Lower lobe of right lung (tissue), 2 donors: ENCODE results near the gene ECT2L. TPM values are rescaled to one million over a fixed set of nuclear protein-coding genes. Genes with fewer than 3 reads are reported as not detected.

Source experiments
- ATAC-seq, 2 donors: fragments of 200-7000 bp; cut with Tn5 transposase; one replicate each; pipeline ENCODE4 v1.9.1; 2020 to 2022; ENCODE audit warnings: mild to moderate bottlenecking in 2 of 2, moderate library complexity in 2 of 2
- DNase-seq: peaks from one replicate; pipeline ENCODE4 v3.0.0-alpha.2; 2020
- H3K27ac ChIP-seq: fragments of 200-600 bp; one replicate; pipeline ENCODE4 v1.8.0; 2022
- H3K27me3 ChIP-seq: fragments of 200-600 bp; one replicate; pipeline ENCODE4 v1.8.0; 2022; ENCODE audit warnings: low read depth
- H3K36me3 ChIP-seq: fragments of 200-600 bp; one replicate; pipeline ENCODE4 v1.8.0; 2022; ENCODE audit warnings: mild to moderate bottlenecking
- H3K4me1 ChIP-seq: fragments of 200-600 bp; one replicate; pipeline ENCODE4 v1.8.0; 2022
- H3K4me3 ChIP-seq: fragments of 200-600 bp; one replicate; pipeline ENCODE4 v1.8.0; 2022; ENCODE audit warnings: mild to moderate bottlenecking
- H3K9me3 ChIP-seq: fragments of 200-600 bp; one replicate; pipeline ENCODE4 v1.8.0; 2022
- intact Hi-C: fragments of 100-400 bp; cut with DNase I; formaldehyde crosslinking; loops from one replicate; pipeline ENCODE4 v1.11.0; 2022
- total RNA-seq: library from RNA; stranded (reverse); fragmentation: NEBNext Ultra II Directional; extraction: Animal tissue kit (Norgen Biotek cat#: 25700); gene quantifications from one replicate; pipeline ENCODE4 v1.2.1, GENCODE V29; 2021
- TF ChIP-seq, protein P1 (sequence below): fragments of 200-600 bp; IDR thresholded peaks from one replicate; pipeline ENCODE4 v1.8.0; 2022; ENCODE audit warnings: antibody characterized with exemption, mild to moderate bottlenecking
- donor health status: DM: no; HTN: yes; CAD: no; lungs with severe emphysema.

The ECT2L gene
- total RNA-seq, 1 donor from 2014 or later = 3.9 TPM

DNA sequence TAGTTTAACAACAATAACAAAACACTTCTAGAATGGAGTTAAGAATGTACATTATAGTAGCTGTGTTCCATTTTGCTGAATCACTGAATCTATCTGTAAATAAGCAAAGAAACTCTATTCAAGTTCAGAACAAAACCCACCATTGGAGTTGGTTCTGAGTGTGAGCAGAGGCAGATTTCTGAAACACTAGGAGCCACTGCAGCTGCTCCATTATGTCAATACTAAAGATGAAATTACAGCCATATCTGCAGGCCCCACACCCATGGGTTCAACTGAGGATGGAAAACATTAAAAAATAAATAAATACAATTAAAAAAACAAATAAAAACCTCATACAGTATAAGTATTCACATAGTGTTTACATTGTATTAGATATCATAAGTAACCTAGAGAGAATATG lies 101.1 kb downstream of the ECT2L start:
- DNase-seq (no peak), ATAC-seq (no peak)
- Histone ChIP-seq H3K27me3 (no peaks in the 10 kb centered on the region), H3K4me3 (no peak overlapping the region), H3K9me3 (no peaks in the 10 kb centered on the region), H3K4me1 (no peaks in the 10 kb centered on the region), H3K36me3 (peaks cover 22% of the 10 kb centered on the region), H3K27ac (no peak overlapping the region)
- intact Hi-C loops = no loop called here
- TF ChIP-seq, protein P1, sequence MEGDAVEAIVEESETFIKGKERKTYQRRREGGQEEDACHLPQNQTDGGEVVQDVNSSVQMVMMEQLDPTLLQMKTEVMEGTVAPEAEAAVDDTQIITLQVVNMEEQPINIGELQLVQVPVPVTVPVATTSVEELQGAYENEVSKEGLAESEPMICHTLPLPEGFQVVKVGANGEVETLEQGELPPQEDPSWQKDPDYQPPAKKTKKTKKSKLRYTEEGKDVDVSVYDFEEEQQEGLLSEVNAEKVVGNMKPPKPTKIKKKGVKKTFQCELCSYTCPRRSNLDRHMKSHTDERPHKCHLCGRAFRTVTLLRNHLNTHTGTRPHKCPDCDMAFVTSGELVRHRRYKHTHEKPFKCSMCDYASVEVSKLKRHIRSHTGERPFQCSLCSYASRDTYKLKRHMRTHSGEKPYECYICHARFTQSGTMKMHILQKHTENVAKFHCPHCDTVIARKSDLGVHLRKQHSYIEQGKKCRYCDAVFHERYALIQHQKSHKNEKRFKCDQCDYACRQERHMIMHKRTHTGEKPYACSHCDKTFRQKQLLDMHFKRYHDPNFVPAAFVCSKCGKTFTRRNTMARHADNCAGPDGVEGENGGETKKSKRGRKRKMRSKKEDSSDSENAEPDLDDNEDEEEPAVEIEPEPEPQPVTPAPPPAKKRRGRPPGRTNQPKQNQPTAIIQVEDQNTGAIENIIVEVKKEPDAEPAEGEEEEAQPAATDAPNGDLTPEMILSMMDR = no peak

DNA sequence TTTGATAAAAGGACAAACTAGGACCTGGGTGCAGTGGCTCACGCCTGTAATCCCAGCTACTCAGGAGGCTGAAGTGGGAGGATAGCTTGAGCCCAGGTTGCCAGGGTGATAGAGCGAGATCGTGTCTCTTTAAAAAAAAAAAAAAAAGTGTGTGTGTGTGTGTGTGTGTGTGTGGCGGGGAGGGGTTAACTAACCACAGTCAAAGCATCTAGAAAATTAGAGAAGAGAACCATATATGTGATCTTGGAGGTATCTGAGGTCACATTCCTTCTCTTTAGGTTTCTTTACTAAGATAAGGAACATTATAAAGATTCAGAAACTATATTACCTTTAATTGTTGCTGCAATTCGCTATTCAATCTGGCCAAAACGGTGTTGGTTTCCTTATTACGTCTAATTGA lies 111.3 kb downstream of the ECT2L start:
- TF ChIP-seq, protein P1 = no peak
- Histone ChIP-seq H3K36me3 (peaks cover 75% of the 10 kb centered on the region), H3K4me1 (no peaks in the 10 kb centered on the region), H3K27me3 (no peaks in the 10 kb centered on the region), H3K27ac (no peak overlapping the region), H3K9me3 (no peaks in the 10 kb centered on the region), H3K4me3 (no peak overlapping the region)
- ATAC-seq (no peak), DNase-seq (no peak)
- intact Hi-C loops = no loop called here

DNA sequence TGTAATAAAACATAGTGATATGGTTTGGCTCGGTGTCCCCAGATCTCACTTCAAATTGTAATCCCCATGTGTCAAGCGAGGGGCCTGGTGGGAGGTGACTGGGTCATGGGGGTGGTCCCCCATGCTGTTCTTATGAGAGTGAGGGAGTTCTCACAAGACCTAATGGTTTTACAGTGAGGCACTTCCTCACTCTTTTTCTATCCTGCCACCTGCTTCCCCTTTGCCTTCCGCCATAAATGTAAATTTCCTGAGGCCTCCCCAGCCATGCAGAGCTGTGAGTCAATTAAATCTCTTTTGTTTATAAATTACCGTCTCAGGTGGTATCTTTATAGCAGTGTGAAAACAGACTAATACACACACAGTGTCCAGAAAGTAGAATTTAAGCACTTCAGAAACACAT lies 113.6 kb downstream of the ECT2L start:
- H3K9me3 ChIP-seq = no peaks in the 10 kb centered on the region
- DNase-seq (no peak), ATAC-seq (no peak)
- no peaks in the 10 kb centered on the region for H3K4me1 ChIP-seq
- H3K4me3 ChIP-seq = no peak overlapping the region
- H3K27me3 ChIP-seq = no peaks in the 10 kb centered on the region
- TF ChIP-seq, protein P1 = no peak
- peaks cover 78% of the 10 kb centered on the region for H3K36me3 ChIP-seq
- H3K27ac ChIP-seq = no peak overlapping the region
- intact Hi-C loops = no loop called here

GRCh38 chr6:138909975-138910374 lies 114.1 kb downstream of the ECT2L start:
- Histone ChIP-seq H3K4me3 (no peak overlapping the region), H3K27me3 (no peaks in the 10 kb centered on the region), H3K9me3 (no peaks in the 10 kb centered on the region), H3K27ac (no peak overlapping the region), H3K4me1 (no peaks in the 10 kb centered on the region), H3K36me3 (peaks cover 77% of the 10 kb centered on the region)
- intact Hi-C loops = no loop called here
- TF ChIP-seq, protein P1 = no peak
- DNase-seq = no peak
- ATAC-seq = no peak

GRCh38 chr6:138912308-138912707 lies 116.4 kb downstream of the ECT2L start:
- H3K36me3 ChIP-seq = peaks cover 83% of the 10 kb centered on the region

More at GRCh38 chr6:138912308-138912707, 116.4 kb downstream of the ECT2L start:
- H3K27me3 ChIP-seq = no peaks in the 10 kb centered on the region
- intact Hi-C loops = no loop called here
- H3K4me3 ChIP-seq = no peak overlapping the region
- H3K4me1 ChIP-seq = no peaks in the 10 kb centered on the region
- no peak overlapping the region for H3K27ac ChIP-seq
- ATAC-seq (no peak), DNase-seq (no peak)
- TF ChIP-seq, protein P1 = no peak
- no peaks in the 10 kb centered on the region for H3K9me3 ChIP-seq
